Stomach (tissue), 9 donors: ENCODE results near the gene BNC2. TPM values are rescaled to one million over a fixed set of nuclear protein-coding genes. Genes with fewer than 3 reads are reported as not detected.

Experiments
- DNase-seq, 2 donors: peaks; one replicate each; pipeline versions ENCODE4 v3.0.0 to v3.0.0-alpha.2; 2013 to 2019
- H3K27ac ChIP-seq, 5 donors: fragments of 200-600 bp in 4 of 5; sonication (generic) in 4 of 5; one replicate each; pipeline ENCODE4 v1.5.1; 2013 to 2019; ENCODE audit warnings: mild to moderate bottlenecking in 1 of 5, moderate library complexity in 1 of 5
- H3K27me3 ChIP-seq, 3 donors: fragments of 200-600 bp; sonication (generic); one replicate each; pipeline ENCODE4 v1.5.1; 2017 to 2019; ENCODE audit warnings: mixed run types in 1 of 3
- H3K36me3 ChIP-seq, 4 donors: fragments of 200-600 bp; sonication (generic); 1 replicate in 3 of 4; 2 replicates in 1 of 4; pipeline ENCODE4 v1.5.1; 2016 to 2019
- H3K4me1 ChIP-seq, 4 donors: fragments of 200-600 bp; sonication (generic); one replicate each; pipeline ENCODE4 v1.5.1; 2016 to 2019
- H3K4me3 ChIP-seq, 4 donors: fragments of 200-600 bp; sonication (generic) in 3 of 4; one replicate each; pipeline ENCODE4 v1.5.1; 2016 to 2019; ENCODE audit warnings: mild to moderate bottlenecking in 1 of 4
- H3K9me3 ChIP-seq, 4 donors: fragments of 200-600 bp; sonication (generic); one replicate each; pipeline ENCODE4 v1.5.1; 2016 to 2019
- CTCF ChIP-seq, 7 experiments: fragments of 450-650 bp in 4 of 7; fragments of 200-600 bp in 3 of 7; sonication (generic) in 3 of 7; IDR thresholded peaks; one replicate each; pipeline ENCODE4 v1.5.1; 2016 to 2019; ENCODE audit warnings: antibody characterized with exemption in 7 of 7, control low read depth in 2 of 7, mild to moderate bottlenecking in 1 of 7
- EP300 ChIP-seq: sonication (generic); formaldehyde crosslinking; IDR thresholded peaks from one replicate; pipeline ENCODE4 v1.6.1; 2017; ENCODE audit warnings: antibody characterized with exemption
- POLR2A ChIP-seq, 4 donors: fragments of 450-650 bp; IDR thresholded peaks; one replicate each; pipeline ENCODE4 v1.6.1; 2016; ENCODE audit warnings: antibody characterized with exemption in 4 of 4, control low read depth in 2 of 4, mild to moderate bottlenecking in 1 of 4, moderate library complexity in 1 of 4
- POLR2AphosphoS5 ChIP-seq, 3 donors: sonication (generic); formaldehyde crosslinking; IDR thresholded peaks; one replicate each; pipeline ENCODE4 v1.6.1; 2016; ENCODE audit warnings: antibody characterized with exemption in 3 of 3
- WGBS, 5 donors: extraction: QIAGEN DNeasy Blood & Tissue Kit in 3 of 5; methylation state at CpG; one replicate each; pipeline versions ENCODE4 v1.1.5 to v1.1.7; 2013 to 2018; 5-methylcytosine and 5-hydroxymethylcytosine counted together
- intact Hi-C: fragments of 100-400 bp; cut with DNase I; formaldehyde crosslinking; loops from one replicate; pipeline ENCODE4 v1.15.1; 2023; ENCODE audit warnings: low total_unique reads
- polyA plus RNA-seq, 3 donors: library from polyadenylated mRNA; stranded (reverse); fragments of 200-250 nt; gene quantifications; one replicate each; pipeline ENCODE4 v1.2.3, GENCODE V29; 2013
- total RNA-seq, 5 donors: library from RNA; depleted of rRNA; stranded (reverse); fragments of >200 nt; gene quantifications; one replicate each; pipeline versions ENCODE4 v1.1.0 to v1.2.3, GENCODE V29; 2014 to 2016
- donor health status: healthy with polysubstance abuse.
- donor health status: Bipolar disorder and iron deficiency.
- donor health status: healthy.

BNC2 gene
- total and polyA plus RNA-seq, 8 donors: 1.1 to 60.7 (median 7.6) TPM

- TF ChIP-seq POLR2A (IDR thresholded peaks at IDR 0.05): no peak
- no peak for TF ChIP-seq EP300
- no peak for TF ChIP-seq POLR2AphosphoS5 (IDR thresholded peaks at IDR 0.05)
- no peak for TF ChIP-seq CTCF (IDR thresholded peaks at IDR 0.05)
- Histone ChIP-seq H3K27ac (no peak overlapping the region), H3K4me1 (peaks cover 0 to 19% (median 0%) of the 10 kb centered on the region in 4 donors), H3K36me3 (no peaks in the 10 kb centered on the region), H3K27me3 (no peaks in the 10 kb centered on the region), H3K4me3 (no peak overlapping the region), H3K9me3 (no peaks in the 10 kb centered on the region)
- intact Hi-C loops: no loop called here
- 50 to 73% (median 63%) methylated on average over 1 of the region's 1 CpG for WGBS, 5 donors
- no peak for DNase-seq
These were observed 198.8 kb downstream of the BNC2 start for GRCh38 chr9:16671591-16672137.

- no peaks in the 10 kb centered on the region for H3K9me3 ChIP-seq
- 79 to 86% (median 85%) methylated on average over 6 of the region's 6 CpGs for WGBS, 5 donors
- H3K36me3 ChIP-seq: no peaks in the 10 kb centered on the region
- H3K4me1 ChIP-seq: peaks cover 0 to 19% (median 0%) of the 10 kb centered on the region in 4 donors
- H3K27me3 ChIP-seq: no peaks in the 10 kb centered on the region
- H3K4me3 ChIP-seq: no peak overlapping the region
- TF ChIP-seq CTCF (IDR thresholded peaks at IDR 0.05) (no peak), EP300 (no peak), POLR2AphosphoS5 (IDR thresholded peaks at IDR 0.05) (no peak), POLR2A (IDR thresholded peaks at IDR 0.05) (no peak)
- intact Hi-C loops: no loop called here
- H3K27ac ChIP-seq: no peak overlapping the region
- DNase-seq: no peak
These were observed 199.7 kb downstream of the BNC2 start for GRCh38 chr9:16670791-16671190.

GRCh38 chr9:16668734-16669295, 201.7 kb downstream of the BNC2 start:
- intact Hi-C loops: no loop called here
- no peak overlapping the region for H3K4me3 ChIP-seq
- H3K27me3 ChIP-seq: no peaks in the 10 kb centered on the region
- no peaks in the 10 kb centered on the region for H3K9me3 ChIP-seq
- WGBS, 5 donors: 72 to 80% (median 78%) methylated on average over 5 of the region's 5 CpGs
- no peak overlapping the region for H3K27ac ChIP-seq
- no peak for DNase-seq
- no peaks in the 10 kb centered on the region for H3K36me3 ChIP-seq
- no peak for TF ChIP-seq POLR2A (IDR thresholded peaks at IDR 0.05)
- no peak for TF ChIP-seq CTCF (IDR thresholded peaks at IDR 0.05)
- TF ChIP-seq POLR2AphosphoS5 (IDR thresholded peaks at IDR 0.05): no peak
- TF ChIP-seq EP300: no peak
- peaks cover 0 to 19% (median 0%) of the 10 kb centered on the region in 4 donors for H3K4me1 ChIP-seq

- TF ChIP-seq EP300 (no peak), POLR2A (IDR thresholded peaks at IDR 0.05) (no peak), POLR2AphosphoS5 (IDR thresholded peaks at IDR 0.05) (no peak), CTCF (IDR thresholded peaks at IDR 0.05) (no peak)
- Histone ChIP-seq H3K9me3 (no peaks in the 10 kb centered on the region), H3K27ac (no peak overlapping the region), H3K27me3 (no peaks in the 10 kb centered on the region), H3K36me3 (no peaks in the 10 kb centered on the region), H3K4me1 (peaks cover 0 to 5% (median 0%) of the 10 kb centered on the region in 4 donors), H3K4me3 (no peak overlapping the region)
- intact Hi-C loops: no loop called here
- 91 to 98% (median 94%) methylated on average over 2 of the region's 2 CpGs for whole genome bisulfite sequencing, 5 donors
- DNase-seq: no peak
These were observed 206.3 kb downstream of the BNC2 start for GRCh38 chr9:16664211-16664610.
